ENCODE results near the gene ORAI2.

The ORAI2 gene

GRCh38 chr7:102466097-102466496 is 32.7 kb downstream of the ORAI2 start:
- no peaks in the 10 kb centered on the region for H3K9me3 ChIP-seq (ENCODE audit: control insufficient read depth in 1 of 2, low read length in 2 of 2)
- peaks cover 19 to 26% of the 10 kb centered on the region in 2 donors for H3K4me1 ChIP-seq (ENCODE audit: control insufficient read depth in 1 of 2, insufficient read depth in 2 of 2, low read length in 2 of 2)
- no peak overlapping the region for H3K9ac ChIP-seq (ENCODE audit: low read depth in 1 of 2, low read length in 2 of 2)
- H3K27ac ChIP-seq (ENCODE audit: low read depth, low read length) = no peak overlapping the region
- peak overlapping the region; percentile 98 to 100 for H3K4me3 ChIP-seq (ENCODE audit: low read depth in 1 of 2, low read length in 2 of 2)
- H3K27me3 ChIP-seq (ENCODE audit: control insufficient read depth in 1 of 2, insufficient read depth in 2 of 2, low read length in 2 of 2) = no peaks in the 10 kb centered on the region
- H3K36me3 ChIP-seq (ENCODE audit: control insufficient read depth in 1 of 2, insufficient read depth in 2 of 2, low read length in 2 of 2) = peaks cover 0 to 3% of the 10 kb centered on the region in 2 donors

DNA sequence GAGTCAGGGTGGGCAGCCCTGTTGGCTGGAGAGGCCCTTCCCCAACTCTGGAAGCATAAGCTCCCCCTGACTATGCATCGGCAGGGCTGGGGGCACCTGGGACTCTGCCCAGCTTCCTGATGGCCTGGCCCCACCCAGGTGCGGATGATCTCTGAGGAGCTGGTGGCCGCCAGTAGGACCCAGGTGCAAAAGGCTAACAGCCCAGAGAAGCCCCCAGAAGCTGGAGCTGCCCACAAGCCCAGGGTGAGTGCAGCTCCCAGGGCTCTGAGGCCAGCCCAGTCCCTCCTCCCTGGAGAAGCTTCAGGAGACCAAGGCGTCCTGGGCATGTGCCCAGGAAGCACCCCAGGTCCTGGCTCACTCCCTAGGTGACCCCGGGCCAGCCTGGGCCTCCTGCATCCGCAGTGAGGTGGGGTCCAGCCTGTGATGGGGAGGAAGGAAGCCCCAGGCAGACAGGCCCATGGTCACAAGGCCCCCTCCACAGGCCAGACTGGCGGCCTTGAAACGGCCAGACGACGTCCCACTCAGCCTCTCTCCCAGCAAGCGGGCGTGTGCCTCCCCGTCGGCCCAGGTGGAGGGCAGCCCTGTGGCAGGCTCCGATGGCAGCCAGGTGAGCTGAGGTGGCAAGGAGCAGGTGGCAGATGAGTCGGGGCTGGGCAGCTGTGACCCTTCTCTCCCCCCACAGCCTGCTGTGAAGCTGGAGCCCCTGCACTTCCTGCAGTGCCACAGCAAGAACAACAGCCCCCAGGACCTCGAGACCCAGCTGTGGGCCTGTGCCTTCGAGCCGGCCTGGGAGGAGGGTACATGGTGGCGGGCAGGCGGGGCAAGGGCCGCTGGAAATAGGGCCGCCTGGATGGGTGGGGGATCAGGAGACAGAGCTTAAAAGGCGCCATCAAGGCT is 34.5 kb downstream of the ORAI2 start:
- Histone ChIP-seq H3K27me3 (ENCODE audit: control insufficient read depth in 1 of 2, insufficient read depth in 2 of 2, low read length in 2 of 2) (no peaks in the 10 kb centered on the region), H3K36me3 (ENCODE audit: control insufficient read depth in 1 of 2, insufficient read depth in 2 of 2, low read length in 2 of 2) (peaks cover 0 to 12% of the 10 kb centered on the region in 2 donors), H3K9me3 (ENCODE audit: control insufficient read depth in 1 of 2, low read length in 2 of 2) (no peaks in the 10 kb centered on the region), H3K27ac (ENCODE audit: low read depth, low read length) (no peak overlapping the region), H3K4me1 (ENCODE audit: control insufficient read depth in 1 of 2, insufficient read depth in 2 of 2, low read length in 2 of 2) (peaks cover 19 to 26% of the 10 kb centered on the region in 2 donors), H3K9ac (ENCODE audit: low read depth in 1 of 2, low read length in 2 of 2) (no peak overlapping the region), H3K4me3 (ENCODE audit: low read depth in 1 of 2, low read length in 2 of 2) (no peak overlapping the region)

DNA sequence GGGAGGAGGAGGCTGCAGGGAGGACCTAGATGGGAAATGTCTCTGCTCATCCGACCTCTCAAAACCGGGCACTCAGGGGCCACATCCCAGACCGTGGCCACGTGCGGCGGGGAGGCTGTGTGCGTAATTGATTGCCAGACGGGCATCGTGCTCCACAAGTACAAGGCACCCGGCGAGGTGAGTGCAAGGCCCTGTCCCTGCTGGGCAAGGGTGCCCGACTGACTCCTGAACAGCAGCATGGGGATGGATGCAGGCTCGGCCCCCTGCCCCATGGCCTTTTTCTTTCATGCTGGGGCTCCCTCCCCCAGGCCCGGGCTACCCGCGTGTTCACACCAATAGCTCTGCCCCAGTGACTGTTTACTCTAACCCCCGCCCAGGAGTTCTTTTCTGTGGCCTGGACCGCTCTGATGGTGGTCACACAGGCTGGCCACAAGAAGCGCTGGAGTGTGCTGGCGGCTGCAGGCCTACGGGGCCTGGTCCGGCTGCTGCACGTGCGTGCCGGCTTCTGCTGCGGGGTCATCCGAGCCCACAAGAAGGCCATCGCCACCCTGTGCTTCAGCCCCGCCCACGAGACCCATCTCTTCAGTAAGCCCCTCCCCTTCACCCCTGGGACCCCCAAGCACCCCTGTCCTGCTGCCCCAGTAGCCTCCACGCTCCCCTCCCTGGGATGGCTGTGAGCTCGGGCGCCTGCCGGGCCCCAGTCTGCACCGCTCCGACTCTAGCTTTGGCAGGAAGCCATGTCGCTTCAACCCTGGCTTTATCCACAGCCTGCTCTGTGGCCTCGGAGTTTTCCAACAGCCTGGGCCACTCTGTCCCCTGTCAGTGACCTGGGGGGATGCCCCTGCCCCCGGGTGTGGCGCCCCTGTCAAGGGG is 35.3 kb downstream of the ORAI2 start:
- H3K4me1 ChIP-seq (ENCODE audit: control insufficient read depth in 1 of 2, insufficient read depth in 2 of 2, low read length in 2 of 2) = peaks cover 18 to 23% of the 10 kb centered on the region in 2 donors
- H3K9me3 ChIP-seq (ENCODE audit: control insufficient read depth in 1 of 2, low read length in 2 of 2) = no peaks in the 10 kb centered on the region
- H3K27ac ChIP-seq (ENCODE audit: low read depth, low read length) = no peak overlapping the region

DNA sequence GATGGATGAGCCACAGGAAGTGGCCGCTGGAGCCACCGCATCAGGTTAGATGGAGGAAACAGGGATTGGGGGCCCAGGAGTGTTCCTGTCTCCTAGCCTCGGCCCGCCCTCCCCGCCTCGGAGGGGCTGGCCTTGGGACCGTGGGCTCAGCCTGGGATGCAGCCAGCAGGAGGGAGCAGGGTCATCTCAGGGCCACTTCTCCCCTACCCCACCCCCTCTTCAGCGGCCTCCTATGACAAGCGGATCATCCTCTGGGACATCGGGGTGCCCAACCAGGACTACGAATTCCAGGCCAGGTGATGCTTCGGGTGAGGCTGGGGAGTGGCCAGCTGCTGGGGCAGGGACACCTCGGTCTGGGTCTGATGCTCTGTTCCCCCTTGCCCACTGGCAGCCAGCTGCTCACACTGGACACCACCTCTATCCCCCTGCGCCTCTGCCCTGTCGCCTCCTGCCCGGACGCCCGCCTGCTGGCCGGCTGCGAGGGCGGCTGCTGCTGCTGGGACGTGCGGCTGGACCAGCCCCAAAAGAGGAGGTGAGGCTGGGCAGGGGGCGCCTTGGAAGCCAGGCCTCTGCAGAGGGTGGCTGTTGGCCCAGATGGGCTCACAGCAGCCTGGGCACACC is 36.1 kb downstream of the ORAI2 start:
- no peak overlapping the region for H3K9ac ChIP-seq (ENCODE audit: low read depth in 1 of 2, low read length in 2 of 2)
- H3K9me3 ChIP-seq (ENCODE audit: control insufficient read depth in 1 of 2, low read length in 2 of 2) = no peaks in the 10 kb centered on the region
- H3K4me3 ChIP-seq (ENCODE audit: low read depth in 1 of 2, low read length in 2 of 2) = no peak overlapping the region
- no peak overlapping the region for H3K27ac ChIP-seq (ENCODE audit: low read depth, low read length)
- H3K36me3 ChIP-seq (ENCODE audit: control insufficient read depth in 1 of 2, insufficient read depth in 2 of 2, low read length in 2 of 2) = peaks cover 0 to 20% of the 10 kb centered on the region in 2 donors
- H3K4me1 ChIP-seq (ENCODE audit: control insufficient read depth in 1 of 2, insufficient read depth in 2 of 2, low read length in 2 of 2) = peaks cover 15 to 17% of the 10 kb centered on the region in 2 donors
- H3K27me3 ChIP-seq (ENCODE audit: control insufficient read depth in 1 of 2, insufficient read depth in 2 of 2, low read length in 2 of 2) = no peaks in the 10 kb centered on the region

More for the DNA sequence above, 35.3 kb downstream of the ORAI2 start:
- H3K4me3 ChIP-seq (ENCODE audit: low read depth in 1 of 2, low read length in 2 of 2) = no peak overlapping the region
- peaks cover 0 to 20% of the 10 kb centered on the region in 2 donors for H3K36me3 ChIP-seq (ENCODE audit: control insufficient read depth in 1 of 2, insufficient read depth in 2 of 2, low read length in 2 of 2)
- H3K27me3 ChIP-seq (ENCODE audit: control insufficient read depth in 1 of 2, insufficient read depth in 2 of 2, low read length in 2 of 2) = no peaks in the 10 kb centered on the region
- H3K9ac ChIP-seq (ENCODE audit: low read depth in 1 of 2, low read length in 2 of 2) = no peak overlapping the region

- Histone ChIP-seq H3K4me1 (ENCODE audit: control insufficient read depth in 1 of 2, insufficient read depth in 2 of 2, low read length in 2 of 2) (peaks cover 15 to 17% of the 10 kb centered on the region in 2 donors), H3K9me3 (ENCODE audit: control insufficient read depth in 1 of 2, low read length in 2 of 2) (no peaks in the 10 kb centered on the region), H3K9ac (ENCODE audit: low read depth in 1 of 2, low read length in 2 of 2) (no peak overlapping the region), H3K27ac (ENCODE audit: low read depth, low read length) (no peak overlapping the region), H3K4me3 (ENCODE audit: low read depth in 1 of 2, low read length in 2 of 2) (peak overlapping the region in 1 of 2 donors; percentile 45), H3K36me3 (ENCODE audit: control insufficient read depth in 1 of 2, insufficient read depth in 2 of 2, low read length in 2 of 2) (peaks cover 0 to 20% of the 10 kb centered on the region in 2 donors), H3K27me3 (ENCODE audit: control insufficient read depth in 1 of 2, insufficient read depth in 2 of 2, low read length in 2 of 2) (no peaks in the 10 kb centered on the region)
Observed at GRCh38 chr7:102469972-102470825, 36.8 kb downstream of the ORAI2 start.

GRCh38 chr7:102471791-102472125 is 38.4 kb downstream of the ORAI2 start:
- Histone ChIP-seq H3K36me3 (ENCODE audit: control insufficient read depth in 1 of 2, insufficient read depth in 2 of 2, low read length in 2 of 2) (peaks cover 0 to 20% of the 10 kb centered on the region in 2 donors), H3K9ac (ENCODE audit: low read depth in 1 of 2, low read length in 2 of 2) (no peak overlapping the region), H3K4me3 (ENCODE audit: low read depth in 1 of 2, low read length in 2 of 2) (no peak overlapping the region), H3K4me1 (ENCODE audit: control insufficient read depth in 1 of 2, insufficient read depth in 2 of 2, low read length in 2 of 2) (peaks cover 9 to 10% of the 10 kb centered on the region in 2 donors), H3K27me3 (ENCODE audit: control insufficient read depth in 1 of 2, insufficient read depth in 2 of 2, low read length in 2 of 2) (no peaks in the 10 kb centered on the region), H3K9me3 (ENCODE audit: control insufficient read depth in 1 of 2, low read length in 2 of 2) (no peaks in the 10 kb centered on the region), H3K27ac (ENCODE audit: low read depth, low read length) (no peak overlapping the region)

DNA sequence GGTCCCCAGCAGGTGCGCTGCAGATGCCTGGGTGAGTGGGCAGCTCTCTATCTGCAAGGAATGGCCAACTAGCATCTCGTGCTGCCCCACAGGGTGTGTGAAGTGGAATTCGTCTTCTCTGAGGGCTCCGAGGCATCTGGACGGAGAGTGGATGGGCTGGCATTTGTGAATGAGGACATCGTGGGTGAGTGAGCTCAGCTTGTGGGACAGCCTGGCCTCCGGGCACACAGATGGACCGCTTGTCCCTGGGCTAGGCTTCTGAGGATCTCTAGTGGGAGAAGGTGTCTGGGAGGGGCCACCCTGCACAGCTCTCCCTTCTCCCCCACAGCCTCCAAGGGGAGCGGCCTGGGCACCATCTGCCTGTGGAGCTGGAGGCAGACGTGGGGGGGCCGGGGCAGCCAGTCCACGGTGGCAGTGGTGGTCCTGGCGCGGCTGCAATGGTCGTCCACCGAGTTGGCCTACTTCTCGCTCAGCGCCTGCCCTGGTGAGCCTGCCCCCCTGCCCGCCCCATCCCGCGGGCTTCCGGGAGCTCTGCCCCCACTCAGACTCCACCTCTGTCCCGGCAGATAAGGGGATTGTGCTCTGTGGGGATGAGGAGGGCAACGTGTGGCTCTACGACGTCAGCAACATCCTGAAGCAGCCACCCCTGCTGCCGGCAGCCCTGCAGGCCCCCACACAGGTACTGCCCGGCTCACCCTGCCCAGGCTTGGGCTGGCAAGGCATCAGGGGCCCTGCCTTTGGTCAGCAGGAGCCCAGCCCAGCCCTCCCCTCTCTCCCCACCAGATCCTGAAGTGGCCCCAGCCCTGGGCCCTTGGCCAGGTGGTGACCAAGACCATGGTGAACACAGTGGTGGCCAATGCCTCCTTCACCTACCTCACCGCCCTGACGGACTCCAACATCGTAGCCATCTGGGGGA is 39.0 kb downstream of the ORAI2 start:
- Histone ChIP-seq H3K4me1 (ENCODE audit: control insufficient read depth in 1 of 2, insufficient read depth in 2 of 2, low read length in 2 of 2) (peaks cover 9 to 10% of the 10 kb centered on the region in 2 donors), H3K9ac (ENCODE audit: low read depth in 1 of 2, low read length in 2 of 2) (no peak overlapping the region), H3K36me3 (ENCODE audit: control insufficient read depth in 1 of 2, insufficient read depth in 2 of 2, low read length in 2 of 2) (peaks cover 0 to 20% of the 10 kb centered on the region in 2 donors), H3K27me3 (ENCODE audit: control insufficient read depth in 1 of 2, insufficient read depth in 2 of 2, low read length in 2 of 2) (no peaks in the 10 kb centered on the region), H3K4me3 (ENCODE audit: low read depth in 1 of 2, low read length in 2 of 2) (no peak overlapping the region), H3K27ac (ENCODE audit: low read depth, low read length) (no peak overlapping the region), H3K9me3 (ENCODE audit: control insufficient read depth in 1 of 2, low read length in 2 of 2) (no peaks in the 10 kb centered on the region)

GRCh38 chr7:102473271-102473991 is 40.1 kb downstream of the ORAI2 start:
- no peaks in the 10 kb centered on the region for H3K27me3 ChIP-seq (ENCODE audit: control insufficient read depth in 1 of 2, insufficient read depth in 2 of 2, low read length in 2 of 2)
- H3K4me3 ChIP-seq (ENCODE audit: low read depth in 1 of 2, low read length in 2 of 2) = no peak overlapping the region
- peaks cover 9 to 10% of the 10 kb centered on the region in 2 donors for H3K4me1 ChIP-seq (ENCODE audit: control insufficient read depth in 1 of 2, insufficient read depth in 2 of 2, low read length in 2 of 2)
- no peaks in the 10 kb centered on the region for H3K9me3 ChIP-seq (ENCODE audit: control insufficient read depth in 1 of 2, low read length in 2 of 2)
- H3K9ac ChIP-seq (ENCODE audit: low read depth in 1 of 2, low read length in 2 of 2) = no peak overlapping the region
- no peak overlapping the region for H3K27ac ChIP-seq (ENCODE audit: low read depth, low read length)
- H3K36me3 ChIP-seq (ENCODE audit: control insufficient read depth in 1 of 2, insufficient read depth in 2 of 2, low read length in 2 of 2) = peaks cover 0 to 17% of the 10 kb centered on the region in 2 donors
